ENCODE results near the gene TEX19.
"Not testable (repeated sequence)": the region's sequence is repeated elsewhere in the genome, so short reads cannot be mapped to it uniquely, and the experiment has no call there.

The TEX19 gene

DNA sequence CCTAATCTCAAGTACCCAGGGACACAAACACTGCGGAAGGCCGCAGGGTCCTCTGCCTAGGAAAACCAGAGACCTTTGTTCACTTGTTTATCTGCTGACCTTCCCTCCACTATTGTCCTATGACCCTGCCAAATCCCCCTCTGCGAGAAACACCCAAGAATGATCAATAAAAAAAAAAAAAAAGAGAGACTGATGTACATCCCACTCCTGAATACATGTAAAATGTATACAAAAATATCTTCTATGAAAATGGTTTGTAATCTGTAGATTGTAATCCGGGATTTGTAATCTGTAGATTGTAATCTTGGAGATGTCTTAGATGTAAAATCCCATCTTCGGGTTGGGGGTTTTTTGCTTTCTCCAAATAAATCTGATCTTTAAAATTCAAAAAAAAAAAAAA, 18.2 kb downstream of the TEX19 start:
- DNase-seq (ENCODE audit: low read depth in 2 of 2): not testable (repeated sequence)

DNA sequence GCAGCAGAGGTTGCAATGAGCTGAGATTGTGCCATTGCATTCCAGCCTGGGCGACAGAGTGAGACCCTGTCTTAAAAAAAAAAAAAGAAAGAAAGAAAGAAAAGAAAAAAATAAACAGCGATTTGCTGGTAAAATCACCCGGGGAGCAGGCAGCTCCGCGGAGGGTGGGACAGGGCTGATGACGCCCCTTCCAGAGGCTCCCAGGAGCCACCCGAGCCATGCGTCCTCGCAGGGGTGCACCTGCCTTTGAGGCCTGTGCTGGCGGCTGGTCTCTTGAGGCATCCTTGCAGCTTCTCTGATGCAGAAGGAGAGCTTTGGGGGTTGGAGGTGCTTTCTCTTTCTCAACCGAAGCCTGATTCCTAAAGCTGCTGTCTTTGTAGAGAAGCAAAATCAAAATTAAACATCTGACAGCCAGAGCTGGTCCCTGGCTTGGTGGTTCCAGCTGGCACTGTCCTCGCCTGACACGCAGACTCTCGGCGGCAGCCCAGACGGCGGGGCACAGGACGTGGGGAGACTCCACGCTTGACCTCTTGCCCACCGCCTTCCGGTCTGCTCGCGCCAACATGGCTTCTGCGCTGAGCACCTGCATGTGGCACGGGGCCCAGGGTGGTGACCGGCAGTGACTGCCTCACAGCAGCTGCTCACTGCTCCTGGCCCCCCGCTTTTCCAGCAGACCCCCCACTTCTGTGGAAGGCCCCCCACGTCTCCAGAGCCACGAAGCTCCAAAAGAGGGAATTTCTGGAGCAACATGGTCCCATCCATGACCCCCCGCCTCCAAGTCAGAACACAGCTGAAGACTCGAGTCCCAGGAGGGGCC, 19.1 kb downstream of the TEX19 start:
- no peak for DNase-seq (ENCODE audit: low read depth in 2 of 2)

DNA sequence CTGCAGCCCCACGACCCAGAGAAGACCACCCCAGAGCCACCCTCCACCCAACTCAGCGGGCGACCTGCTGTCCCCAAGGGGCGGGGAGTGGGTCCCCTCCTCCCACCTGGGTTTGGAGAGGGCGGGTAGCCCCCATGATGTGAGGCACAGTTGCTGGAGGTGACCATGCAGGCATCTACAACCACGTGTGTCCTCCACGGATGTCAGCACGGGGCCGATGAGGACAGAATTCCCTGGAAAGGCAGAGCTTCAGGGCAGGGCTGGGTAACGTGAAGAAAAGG, 19.6 kb downstream of the TEX19 start:
- DNase-seq (ENCODE audit: low read depth in 2 of 2): no peak

DNA sequence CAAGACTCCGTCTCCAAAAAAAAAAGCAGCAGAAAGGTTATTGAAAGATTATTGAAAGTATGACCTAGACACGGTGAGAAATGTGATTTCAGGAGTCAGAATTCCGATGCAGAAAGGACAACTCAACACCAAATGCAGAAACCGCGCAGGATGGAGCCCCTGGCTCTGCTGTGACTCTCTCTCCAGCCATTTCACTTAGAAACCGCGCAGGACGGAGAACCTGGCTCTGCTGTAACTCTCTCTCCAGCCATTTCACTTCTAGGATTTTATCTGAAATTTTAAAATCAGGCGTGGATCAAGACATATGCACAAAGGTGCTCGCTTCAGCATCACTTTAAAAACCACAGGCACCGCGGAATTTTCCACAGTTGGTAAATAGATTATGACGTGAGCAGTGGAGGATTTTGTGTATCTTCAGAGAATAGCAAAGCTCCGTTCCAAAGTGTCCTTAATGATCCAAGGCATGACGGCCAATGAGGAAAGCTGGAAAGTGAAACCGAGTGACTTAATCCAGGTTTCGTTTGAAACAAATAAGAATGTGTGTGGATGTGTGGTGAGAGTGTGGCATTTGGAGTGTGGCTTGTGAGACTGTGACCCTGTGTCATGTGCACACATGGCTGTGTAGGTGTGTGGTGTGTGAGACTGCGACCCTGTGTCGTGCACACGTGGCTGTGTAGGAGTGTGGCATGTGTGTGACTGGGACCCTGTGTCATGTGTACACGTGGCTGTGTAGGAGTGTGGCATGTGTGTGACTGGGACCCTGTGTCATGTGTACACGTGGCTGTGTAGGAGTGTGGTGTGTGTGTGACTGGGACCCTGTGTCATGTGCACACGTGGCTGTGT, 22.0 kb downstream of the TEX19 start:
- no peak for DNase-seq (ENCODE audit: low read depth in 2 of 2)

DNA sequence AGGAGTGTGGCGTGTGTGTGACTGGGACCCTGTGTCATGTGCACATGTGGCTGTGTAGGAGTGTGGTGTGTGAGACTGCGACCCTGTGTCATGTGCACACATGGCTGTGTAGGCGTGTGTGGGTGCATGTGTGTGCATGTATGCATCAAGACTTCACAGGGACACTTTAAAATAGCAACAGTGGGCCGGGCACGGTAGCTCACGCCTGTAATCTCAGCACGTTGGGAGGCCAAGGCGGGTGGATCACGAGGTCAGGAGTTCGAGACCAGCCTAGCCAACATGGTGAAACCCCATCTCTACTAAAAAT, 22.6 kb downstream of the TEX19 start:
- not testable (repeated sequence) for DNase-seq (ENCODE audit: low read depth in 2 of 2)

DNA sequence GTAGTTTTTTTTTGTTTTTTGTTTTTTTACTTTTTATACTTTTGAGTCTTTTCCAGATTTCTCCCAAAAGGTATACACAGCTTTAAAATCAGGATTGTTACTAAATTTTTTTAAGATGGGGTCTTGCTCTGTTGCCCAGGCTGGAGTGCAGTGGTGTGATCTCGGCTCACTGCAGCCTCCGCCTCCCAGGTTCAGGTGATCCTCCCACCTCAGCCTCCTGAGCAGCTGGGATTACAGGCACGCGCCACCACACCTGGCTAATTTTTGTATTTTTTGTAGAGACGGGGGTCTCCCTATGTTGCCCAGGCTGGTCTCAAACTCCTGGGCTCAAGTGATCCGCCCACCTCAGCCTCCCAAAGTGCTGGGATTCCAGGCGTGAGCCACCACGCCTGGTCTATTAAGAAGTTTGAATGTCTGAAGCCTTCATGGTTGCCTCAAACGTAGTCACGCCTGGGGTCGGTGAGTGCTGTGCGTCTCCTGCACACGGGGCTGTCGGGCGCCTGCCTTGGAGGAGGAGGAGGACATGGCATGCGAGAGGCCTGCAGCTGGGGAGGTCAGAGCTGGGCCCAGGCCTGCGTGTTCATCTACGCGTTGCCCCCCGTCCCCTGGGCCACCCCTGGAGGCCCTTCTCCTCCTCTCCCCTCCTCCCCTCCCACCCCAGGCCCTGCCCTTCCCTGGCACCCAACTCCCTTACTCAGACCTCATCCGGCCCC, 23.3 kb downstream of the TEX19 start:
- DNase-seq (ENCODE audit: low read depth in 2 of 2): not testable (repeated sequence)

DNA sequence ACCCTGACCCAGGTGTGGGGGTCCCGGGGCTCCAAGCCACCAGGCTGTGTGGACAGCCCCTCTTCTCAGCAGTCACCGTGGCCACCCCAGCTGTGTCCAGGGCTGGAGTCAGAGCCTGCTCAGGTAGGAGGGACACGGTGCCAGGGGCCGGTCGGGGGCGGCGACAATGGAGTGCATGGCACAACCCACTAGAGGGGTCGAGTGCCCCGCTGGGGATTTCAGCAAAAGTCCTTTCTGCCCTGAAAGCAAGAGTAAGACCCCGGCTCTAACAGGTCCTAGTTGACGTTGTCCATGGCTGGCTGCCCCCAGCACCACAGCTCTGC, 23.8 kb downstream of the TEX19 start:
- no peak for DNase-seq (ENCODE audit: low read depth in 2 of 2)

DNA sequence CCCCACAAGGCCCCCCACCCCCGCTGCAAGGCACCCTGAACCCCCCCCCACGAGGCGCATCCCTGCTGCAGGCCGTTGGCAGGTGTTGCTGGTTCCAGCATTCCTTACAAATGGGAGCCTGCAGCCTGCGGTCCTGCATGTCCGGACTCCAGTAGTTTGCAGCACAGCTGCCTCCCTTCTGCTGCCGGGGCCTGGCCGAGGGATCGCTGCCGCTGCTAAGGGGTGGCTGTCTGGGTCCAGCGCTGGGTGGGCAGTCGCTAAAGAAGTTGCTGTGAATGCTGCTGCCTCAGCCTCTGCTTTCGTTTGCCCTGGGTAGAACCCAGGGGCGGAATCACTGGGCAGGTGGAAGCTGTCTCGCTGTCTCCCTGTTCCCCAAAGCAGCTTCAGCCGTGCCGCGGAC, 24.4 kb downstream of the TEX19 start:
- DNase-seq (ENCODE audit: low read depth in 2 of 2): no peak

DNA sequence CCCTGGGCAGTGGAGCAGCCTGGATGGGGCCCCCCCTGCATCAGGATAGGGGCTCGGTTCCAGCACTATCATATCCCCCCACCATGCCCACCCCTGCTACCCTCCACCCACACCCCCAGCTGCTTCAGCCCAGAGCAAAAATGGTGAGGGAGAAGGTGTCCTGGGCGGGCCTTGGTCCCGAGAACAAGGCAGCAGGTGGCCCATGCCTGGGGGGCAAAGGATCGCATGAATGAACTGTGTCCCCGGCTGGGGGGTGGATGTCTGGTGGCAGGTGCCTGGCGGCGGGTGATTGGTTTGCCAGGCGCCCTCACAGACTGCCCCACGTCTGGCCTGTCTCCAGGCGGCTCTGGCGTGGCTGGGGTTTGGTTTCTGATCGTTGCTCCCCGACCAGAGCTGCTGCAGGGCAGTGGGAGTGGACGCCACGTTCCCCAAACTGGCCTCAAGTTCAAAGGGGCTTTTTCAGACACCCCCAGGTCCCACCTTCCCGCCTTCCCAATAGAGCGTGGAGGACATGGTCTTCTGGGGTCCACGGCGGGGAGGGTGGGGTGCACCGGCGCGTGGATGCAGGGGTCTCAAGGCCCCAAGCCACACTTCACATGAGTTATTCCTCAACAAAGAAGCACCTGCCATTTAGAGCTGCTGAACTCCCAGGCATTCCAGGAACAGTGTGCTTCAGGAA, 25.1 kb downstream of the TEX19 start:
- no peak for DNase-seq (ENCODE audit: low read depth in 2 of 2)

DNA sequence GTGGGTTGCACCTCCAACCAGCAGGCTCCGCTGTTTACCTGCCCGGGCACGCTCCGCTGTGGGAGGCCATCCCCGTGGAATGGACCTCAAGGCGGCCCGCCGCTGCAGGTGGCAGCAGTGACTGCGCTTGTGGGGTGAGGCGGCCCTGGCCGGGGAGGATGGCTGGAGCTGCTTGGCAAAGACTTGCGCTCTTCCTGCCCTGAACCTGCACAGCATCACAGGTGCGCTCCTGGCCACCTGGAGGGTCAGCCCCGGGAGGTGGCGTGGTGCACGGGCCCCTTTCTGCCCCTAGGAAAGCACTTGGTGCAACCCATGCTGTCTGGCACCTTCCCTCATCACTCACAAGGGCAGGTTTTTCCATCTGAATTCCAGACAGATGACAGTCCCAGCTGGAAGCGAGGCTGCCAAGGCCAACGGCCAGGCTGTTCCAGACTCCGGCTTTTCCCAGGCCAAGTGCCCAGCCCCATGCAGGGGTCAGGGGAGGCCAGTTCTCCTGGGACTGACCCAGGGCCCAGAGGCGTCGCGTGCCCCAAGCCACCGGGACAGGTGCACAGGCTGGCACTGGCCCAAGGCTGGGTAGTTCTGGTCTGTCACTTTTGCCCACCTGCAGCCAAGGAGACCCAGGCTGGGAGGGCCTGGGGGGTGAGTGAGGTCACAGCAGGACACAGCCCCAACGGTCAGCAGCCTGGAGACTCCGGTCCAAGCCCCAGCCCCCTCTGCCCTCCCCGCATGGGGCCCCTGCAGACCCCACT, 25.9 kb downstream of the TEX19 start:
- no peak for DNase-seq (ENCODE audit: low read depth in 2 of 2)

DNA sequence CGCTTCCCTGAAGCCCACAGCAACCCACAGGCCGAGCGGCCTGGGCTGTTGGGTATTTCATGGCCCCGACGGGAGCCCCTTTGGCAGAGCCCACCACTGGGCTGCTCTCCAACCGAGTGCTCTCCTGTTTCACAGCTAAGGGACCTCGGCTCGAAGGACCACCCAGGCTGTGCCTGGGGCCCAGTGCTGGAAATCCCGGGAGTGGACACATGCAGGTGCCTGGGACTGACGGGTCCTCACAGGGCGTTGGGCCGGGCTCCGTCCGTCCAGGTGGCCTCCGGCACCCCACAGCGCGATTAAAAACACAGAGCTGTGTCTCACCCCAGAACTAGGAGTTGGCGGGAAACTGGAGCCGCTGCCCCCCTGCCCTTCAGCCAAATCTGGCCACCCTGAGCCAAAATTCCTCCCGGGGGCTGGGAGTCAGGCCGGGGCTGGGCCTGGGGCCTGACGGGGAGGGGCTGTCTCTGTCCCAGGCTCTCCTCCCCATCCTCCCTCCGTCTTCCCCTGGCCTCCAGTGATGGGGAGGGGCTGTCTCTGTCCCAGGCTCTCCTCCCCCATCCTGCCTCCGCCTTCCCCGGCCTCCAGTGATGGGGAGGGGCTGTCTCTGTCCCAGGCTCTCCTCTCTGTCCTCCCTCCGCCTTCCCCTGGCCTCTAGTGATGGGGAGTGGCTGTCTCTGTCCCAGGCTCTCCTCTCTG, 26.7 kb downstream of the TEX19 start:
- DNase-seq (ENCODE audit: low read depth in 2 of 2): no peak

DNA sequence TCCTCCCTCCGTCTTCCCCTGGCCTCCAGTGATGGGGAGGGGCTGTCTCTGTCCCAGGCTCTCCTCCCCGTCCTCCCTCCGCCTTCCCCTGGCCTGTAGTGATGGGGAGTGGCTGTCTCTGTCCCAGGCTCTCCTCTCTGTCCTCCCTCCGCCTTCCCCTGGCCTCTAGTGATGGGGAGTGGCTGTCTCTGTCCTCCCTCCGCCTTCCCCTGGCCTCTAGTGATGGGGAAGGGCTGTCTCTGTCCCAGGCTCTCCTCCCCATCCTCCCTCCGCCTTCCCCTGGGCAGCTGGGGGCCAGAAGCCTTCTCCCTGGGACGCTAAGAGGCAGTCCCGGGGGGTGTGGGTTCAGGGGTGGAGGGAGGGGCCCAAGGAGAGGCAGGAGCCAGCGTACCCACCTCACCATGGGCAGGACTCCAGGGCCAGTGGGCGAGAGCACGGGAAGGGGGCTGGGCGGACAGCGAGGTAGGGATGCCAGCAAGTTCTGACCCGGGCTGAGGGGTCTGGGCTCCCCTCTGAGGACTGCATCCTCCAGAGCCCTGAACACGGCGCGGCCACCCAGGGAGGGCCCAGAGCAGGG, 27.3 kb downstream of the TEX19 start:
- DNase-seq (ENCODE audit: low read depth in 2 of 2): no peak

DNA sequence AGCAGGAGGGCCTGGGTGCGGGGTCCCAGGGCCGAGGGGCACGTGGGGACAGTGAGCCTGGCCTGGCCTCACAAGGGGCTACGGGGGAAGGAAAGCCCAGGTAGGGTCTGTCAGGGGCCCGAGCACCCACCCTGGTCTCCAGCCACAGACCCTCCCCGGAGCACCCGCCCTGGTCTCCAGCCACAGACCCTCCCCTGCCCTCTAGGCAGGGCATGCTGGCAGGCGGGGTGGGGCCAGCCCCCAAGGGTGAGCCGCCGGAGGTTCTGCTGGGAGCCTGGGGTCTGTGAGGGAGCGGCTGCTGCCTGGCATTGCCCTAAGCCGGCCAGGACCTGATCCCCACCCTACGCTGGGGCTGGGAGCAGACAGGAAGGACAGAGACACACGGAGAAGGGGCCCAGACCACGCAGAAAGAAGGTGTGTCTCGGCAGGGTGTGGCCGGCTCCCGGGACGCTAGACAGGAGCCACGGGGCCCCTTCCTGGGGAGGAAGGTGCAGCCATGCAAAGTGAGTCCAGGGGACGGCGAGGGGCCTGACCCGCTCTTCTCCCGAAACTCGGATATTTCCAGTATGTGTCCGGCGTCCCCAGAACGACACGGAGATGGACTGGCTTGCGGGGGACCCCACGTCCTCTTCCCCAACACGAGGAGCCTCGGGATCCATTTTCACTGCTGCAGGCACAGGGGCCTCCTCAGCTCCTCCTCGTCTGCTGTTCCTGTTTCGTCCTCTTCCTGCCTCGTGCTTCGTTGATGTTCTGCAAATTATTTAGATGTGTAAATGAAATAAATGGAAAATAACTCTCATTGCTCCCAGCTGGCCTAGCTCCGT, 28.0 kb downstream of the TEX19 start:
- DNase-seq (ENCODE audit: low read depth in 2 of 2): no peak

DNA sequence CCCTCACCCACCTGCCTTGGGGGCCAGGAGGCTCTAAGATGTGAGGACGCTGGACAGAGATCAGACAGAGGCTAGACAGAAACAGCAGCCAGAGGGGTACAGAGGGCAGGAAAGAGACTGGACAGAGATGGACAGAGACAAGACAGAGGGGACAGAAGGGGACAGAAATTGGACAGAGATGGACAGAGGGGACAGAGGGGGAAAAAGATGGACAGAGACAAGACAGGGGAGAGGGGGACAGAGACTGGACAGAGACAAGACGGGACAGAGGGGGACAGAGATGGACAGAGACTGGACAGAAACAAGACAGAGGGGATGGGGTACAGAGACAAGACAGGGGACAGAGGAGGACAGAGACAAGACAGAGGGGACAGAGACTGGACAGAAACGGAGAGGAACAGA, 28.7 kb downstream of the TEX19 start:
- DNase-seq (ENCODE audit: low read depth in 2 of 2): no peak

DNA sequence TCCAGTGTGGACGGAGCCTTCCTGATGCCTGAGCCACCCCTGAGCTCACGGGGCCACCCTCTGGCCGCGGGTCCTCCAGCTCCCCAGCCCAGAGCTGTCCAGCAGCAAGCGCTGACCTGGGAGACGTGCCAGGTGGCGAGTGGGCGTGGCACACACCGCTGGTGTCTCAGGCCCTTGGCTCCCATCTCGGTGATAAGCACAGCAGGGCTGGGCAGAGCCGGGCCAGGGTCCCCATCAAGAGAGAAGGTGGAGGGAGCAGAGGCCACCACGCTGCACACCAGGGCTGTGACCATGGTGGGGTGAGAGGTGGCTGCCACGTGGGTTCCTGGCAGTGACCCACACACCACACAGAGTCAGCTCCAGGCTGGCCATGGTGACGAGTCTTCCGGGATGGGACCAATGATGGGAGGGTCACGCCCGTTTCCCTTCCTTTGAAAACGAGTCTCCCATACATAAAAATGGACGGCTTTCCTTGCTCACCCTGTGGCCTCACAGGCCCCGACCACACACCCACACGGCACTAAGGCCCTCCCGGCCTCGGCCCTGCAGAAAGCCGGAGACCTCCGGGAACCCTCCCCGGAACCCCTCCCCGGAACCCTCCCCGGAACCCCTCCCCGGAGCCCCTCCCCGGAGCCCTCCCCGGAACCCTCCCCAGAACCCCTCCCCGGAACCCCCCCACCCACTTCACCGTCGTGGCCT, 29.3 kb downstream of the TEX19 start:
- DNase-seq (ENCODE audit: low read depth in 2 of 2): no peak

DNA sequence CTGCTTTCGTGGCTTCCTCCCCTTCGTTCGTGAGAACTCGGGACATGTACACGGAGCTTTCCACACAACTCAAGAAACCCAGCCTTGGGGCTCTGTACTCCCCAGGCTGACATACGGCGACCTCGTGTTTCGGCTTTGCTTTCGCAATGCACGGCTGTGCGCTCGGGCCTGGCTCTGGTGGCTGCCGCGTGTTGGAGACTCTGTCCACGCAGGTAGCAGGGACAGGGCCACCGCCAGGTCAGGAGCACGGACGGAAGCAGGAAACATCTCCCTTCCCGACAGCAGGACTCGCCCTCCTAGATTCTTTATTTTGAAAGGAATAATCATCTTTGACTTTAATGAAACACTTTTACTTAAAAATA, 29.9 kb downstream of the TEX19 start:
- no peak for DNase-seq (ENCODE audit: low read depth in 2 of 2)

DNA sequence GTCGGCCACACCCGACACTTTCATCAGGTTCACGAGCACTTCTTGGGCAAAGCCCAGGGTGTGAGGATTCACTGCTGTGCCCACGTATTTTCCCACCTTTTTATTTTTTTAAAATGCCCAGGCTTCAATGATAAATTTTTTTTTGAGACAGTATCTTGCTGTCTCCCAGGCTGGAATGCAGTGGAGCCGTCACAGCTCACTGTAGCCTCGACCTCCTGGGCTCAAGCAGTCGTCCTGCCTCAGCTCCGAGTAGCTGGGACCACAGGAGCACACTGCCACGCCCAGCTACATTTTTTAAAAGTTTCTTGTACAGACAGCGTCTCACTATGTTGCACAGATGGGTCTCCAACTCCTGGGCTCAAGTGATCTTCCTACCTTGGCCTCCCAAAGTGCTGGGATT, 30.3 kb downstream of the TEX19 start:
- no peak for DNase-seq (ENCODE audit: low read depth in 2 of 2)

DNA sequence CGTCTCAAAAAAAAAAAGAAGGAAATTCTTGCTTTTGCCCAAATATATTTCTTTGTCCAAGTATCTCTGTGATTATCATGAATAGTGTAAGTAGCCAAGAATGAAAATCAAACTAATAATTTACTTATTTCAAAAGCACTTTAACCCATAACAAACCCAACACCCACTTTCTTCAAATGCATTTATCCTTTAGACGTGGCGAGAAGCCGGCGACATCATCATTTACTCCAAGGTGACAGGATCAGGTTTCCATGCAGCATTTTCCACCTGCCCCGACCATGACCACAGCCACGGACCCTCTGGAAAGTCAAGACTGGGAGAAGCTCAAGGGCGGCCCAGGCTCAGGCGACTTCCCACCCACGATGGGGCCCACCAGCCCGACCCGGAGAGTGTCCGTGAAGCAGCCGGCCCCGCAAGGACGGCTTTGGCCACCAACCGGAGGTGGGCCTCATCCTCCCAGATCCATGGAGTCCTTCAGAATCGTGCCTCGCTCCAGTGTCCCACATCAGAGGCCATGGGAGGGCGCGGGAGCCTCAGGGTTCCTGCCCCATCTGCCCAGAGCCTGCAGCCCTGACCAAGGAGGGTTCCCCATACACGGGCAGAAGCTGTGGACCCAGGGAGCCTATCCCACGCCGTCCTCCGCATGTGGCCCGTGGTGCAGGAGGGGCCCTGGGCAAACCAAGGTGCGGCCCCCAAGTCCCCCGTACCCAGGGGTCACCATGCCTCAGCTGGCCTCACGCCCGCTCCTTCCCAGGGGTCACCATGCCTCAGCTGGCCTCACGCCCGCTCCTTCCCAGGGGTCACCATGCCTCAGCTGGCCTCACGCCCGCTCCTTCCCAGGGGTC, 31.2 kb downstream of the TEX19 start:
- no peak for DNase-seq (ENCODE audit: low read depth in 2 of 2)

Data from stimulated activated CD8-positive, alpha-beta memory T cell treated with anti-CD3 and anti-CD28 coated beads, Interleukin-15, amount 100 ng/mL, for 48 hours (primary cell).